Progenitor cell of endocrine pancreas (in vitro differentiated cells): ENCODE measurements around the gene PTGS1. TPM values are rescaled to one million over a fixed set of nuclear protein-coding genes. Genes with fewer than 3 reads are reported as not detected.

Experiments used
- DNase-seq: peaks from one replicate; pipeline ENCODE4 v3.0.0; 2021; ENCODE audit warnings: low spot score; ENCODE audit not compliant: unreplicated experiment
- H3K27ac Mint-ChIP-seq: 2 replicates; pipeline ENCODE4 v1.8.0; 2021; ENCODE audit warnings: mild to moderate bottlenecking, moderate library complexity, mixed read lengths
- H3K27me3 Mint-ChIP-seq: 2 replicates; pipeline ENCODE4 v1.8.0; 2021; ENCODE audit warnings: mixed read lengths
- H3K36me3 Mint-ChIP-seq: 2 replicates; pipeline ENCODE4 v1.8.0; 2022; ENCODE audit warnings: mixed read lengths; ENCODE audit not compliant: insufficient read depth
- H3K4me1 Mint-ChIP-seq: 2 replicates; pipeline ENCODE4 v1.8.0; 2021; ENCODE audit warnings: low read depth, mixed read lengths
- H3K4me3 Mint-ChIP-seq: 2 replicates; pipeline ENCODE4 v1.8.0; 2021; ENCODE audit warnings: low read depth, mild to moderate bottlenecking, moderate library complexity, mixed read lengths
- H3K9me3 Mint-ChIP-seq: 2 replicates; pipeline ENCODE4 v1.8.0; 2021; ENCODE audit warnings: low read depth, mixed read lengths
- total RNA-seq: library from RNA; stranded (reverse); gene quantifications from 2 replicates; pipeline ENCODE4 v1.2.1, GENCODE V29; 2021
- TF ChIP-seq, protein P1 (sequence below): fragments of 200-600 bp; sonication (generic); IDR thresholded peaks from one replicate; pipeline ENCODE4 v1.5.0; 2021; ENCODE audit warnings: antibody characterized with exemption, mild to moderate bottlenecking; ENCODE audit not compliant: unreplicated experiment

PTGS1 gene
- total RNA-seq, 1 donor from 2014 or later = 0.07 TPM

DNA sequence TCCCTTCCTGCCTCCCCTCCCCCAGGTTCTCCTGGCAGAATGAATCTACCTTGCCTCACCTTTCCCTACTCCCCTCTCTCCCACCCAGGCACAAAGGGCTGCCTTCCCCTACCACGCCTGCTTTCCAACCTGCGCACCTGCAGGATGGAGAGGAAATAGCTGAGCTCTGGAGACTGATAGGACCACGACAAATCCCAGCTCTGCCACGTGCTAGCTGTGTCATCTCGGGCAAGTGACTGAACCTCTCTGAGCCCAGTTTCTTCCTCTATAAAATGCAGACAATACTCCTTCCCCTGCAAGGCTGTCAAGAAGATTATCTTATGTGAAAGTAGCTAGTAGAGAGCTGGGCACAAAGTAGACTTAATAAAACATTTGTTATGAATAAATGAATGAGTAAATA, 31.2 kb upstream of the PTGS1 start:
- H3K9me3 Mint-ChIP-seq = no peaks in the 10 kb centered on the region

DNA sequence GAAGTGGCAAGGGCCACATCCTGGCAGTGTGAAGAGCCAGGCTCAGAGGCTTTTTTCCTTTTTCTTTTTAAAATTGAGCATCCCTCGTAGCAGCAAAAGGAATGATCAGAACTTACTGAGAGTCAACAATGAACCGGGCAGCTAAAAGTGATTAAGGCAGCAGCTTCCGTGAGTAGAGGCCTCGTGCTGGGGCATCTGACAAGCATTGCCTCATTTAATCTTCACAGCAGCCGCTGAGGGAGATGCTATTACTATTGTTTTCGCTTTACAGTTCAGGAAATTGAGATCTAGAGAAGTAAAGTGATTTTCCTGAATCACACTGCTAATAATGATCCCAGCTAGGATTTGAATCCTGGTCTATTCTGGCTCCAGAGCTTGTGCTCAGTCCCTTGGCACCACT, 30.7 kb upstream of the PTGS1 start:
- TF ChIP-seq, protein P1, sequence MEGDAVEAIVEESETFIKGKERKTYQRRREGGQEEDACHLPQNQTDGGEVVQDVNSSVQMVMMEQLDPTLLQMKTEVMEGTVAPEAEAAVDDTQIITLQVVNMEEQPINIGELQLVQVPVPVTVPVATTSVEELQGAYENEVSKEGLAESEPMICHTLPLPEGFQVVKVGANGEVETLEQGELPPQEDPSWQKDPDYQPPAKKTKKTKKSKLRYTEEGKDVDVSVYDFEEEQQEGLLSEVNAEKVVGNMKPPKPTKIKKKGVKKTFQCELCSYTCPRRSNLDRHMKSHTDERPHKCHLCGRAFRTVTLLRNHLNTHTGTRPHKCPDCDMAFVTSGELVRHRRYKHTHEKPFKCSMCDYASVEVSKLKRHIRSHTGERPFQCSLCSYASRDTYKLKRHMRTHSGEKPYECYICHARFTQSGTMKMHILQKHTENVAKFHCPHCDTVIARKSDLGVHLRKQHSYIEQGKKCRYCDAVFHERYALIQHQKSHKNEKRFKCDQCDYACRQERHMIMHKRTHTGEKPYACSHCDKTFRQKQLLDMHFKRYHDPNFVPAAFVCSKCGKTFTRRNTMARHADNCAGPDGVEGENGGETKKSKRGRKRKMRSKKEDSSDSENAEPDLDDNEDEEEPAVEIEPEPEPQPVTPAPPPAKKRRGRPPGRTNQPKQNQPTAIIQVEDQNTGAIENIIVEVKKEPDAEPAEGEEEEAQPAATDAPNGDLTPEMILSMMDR = no peak
- H3K27ac Mint-ChIP-seq = no peak overlapping the region
- no peaks in the 10 kb centered on the region for H3K4me1 Mint-ChIP-seq
- H3K9me3 Mint-ChIP-seq = no peaks in the 10 kb centered on the region
- H3K36me3 Mint-ChIP-seq = no peaks in the 10 kb centered on the region
- no peak for DNase-seq
- no peak overlapping the region for H3K4me3 Mint-ChIP-seq
- peaks cover 52% of the 10 kb centered on the region for H3K27me3 Mint-ChIP-seq

More for the DNA sequence above, 31.2 kb upstream of the PTGS1 start:
- TF ChIP-seq, protein P1 = no peak
- H3K27me3 Mint-ChIP-seq = peaks cover 52% of the 10 kb centered on the region
- DNase-seq = no peak
- no peak overlapping the region for H3K4me3 Mint-ChIP-seq
- no peak overlapping the region for H3K27ac Mint-ChIP-seq
- H3K36me3 Mint-ChIP-seq = no peaks in the 10 kb centered on the region
- H3K4me1 Mint-ChIP-seq = no peaks in the 10 kb centered on the region

- H3K4me1 Mint-ChIP-seq = no peaks in the 10 kb centered on the region
- no peaks in the 10 kb centered on the region for H3K9me3 Mint-ChIP-seq
- TF ChIP-seq, protein P1 = no peak
- H3K27ac Mint-ChIP-seq = no peak overlapping the region
- H3K27me3 Mint-ChIP-seq = peaks cover 52% of the 10 kb centered on the region
- no peak overlapping the region for H3K4me3 Mint-ChIP-seq
- DNase-seq = no peak
- H3K36me3 Mint-ChIP-seq = no peaks in the 10 kb centered on the region
These were observed 28.3 kb upstream of the PTGS1 start for GRCh38 chr9:122342323-122343050.

GRCh38 chr9:122346478-122347347, 24.1 kb upstream of the PTGS1 start:
- Mint-ChIP-seq H3K4me1 (no peaks in the 10 kb centered on the region), H3K4me3 (peak overlapping the region; percentile 77), H3K36me3 (no peaks in the 10 kb centered on the region), H3K9me3 (no peaks in the 10 kb centered on the region), H3K27me3 (peaks cover 54% of the 10 kb centered on the region), H3K27ac (peak overlapping the region; percentile 69)
- peak; percentile 19 for DNase-seq
- TF ChIP-seq, protein P1 = no peak
